HS-5 (cell line): Measurements from ENCODE around the gene JPH4.

ENCODE experiments used
- DNase-seq: peaks from one replicate; pipeline ENCODE4 v3.0.0-alpha.2; 2012; ENCODE audit warnings: low read depth

JPH4 gene

GRCh38 chr14:23562822-23563472, 15.6 kb downstream of the JPH4 start:
- no peak for DNase-seq

DNA sequence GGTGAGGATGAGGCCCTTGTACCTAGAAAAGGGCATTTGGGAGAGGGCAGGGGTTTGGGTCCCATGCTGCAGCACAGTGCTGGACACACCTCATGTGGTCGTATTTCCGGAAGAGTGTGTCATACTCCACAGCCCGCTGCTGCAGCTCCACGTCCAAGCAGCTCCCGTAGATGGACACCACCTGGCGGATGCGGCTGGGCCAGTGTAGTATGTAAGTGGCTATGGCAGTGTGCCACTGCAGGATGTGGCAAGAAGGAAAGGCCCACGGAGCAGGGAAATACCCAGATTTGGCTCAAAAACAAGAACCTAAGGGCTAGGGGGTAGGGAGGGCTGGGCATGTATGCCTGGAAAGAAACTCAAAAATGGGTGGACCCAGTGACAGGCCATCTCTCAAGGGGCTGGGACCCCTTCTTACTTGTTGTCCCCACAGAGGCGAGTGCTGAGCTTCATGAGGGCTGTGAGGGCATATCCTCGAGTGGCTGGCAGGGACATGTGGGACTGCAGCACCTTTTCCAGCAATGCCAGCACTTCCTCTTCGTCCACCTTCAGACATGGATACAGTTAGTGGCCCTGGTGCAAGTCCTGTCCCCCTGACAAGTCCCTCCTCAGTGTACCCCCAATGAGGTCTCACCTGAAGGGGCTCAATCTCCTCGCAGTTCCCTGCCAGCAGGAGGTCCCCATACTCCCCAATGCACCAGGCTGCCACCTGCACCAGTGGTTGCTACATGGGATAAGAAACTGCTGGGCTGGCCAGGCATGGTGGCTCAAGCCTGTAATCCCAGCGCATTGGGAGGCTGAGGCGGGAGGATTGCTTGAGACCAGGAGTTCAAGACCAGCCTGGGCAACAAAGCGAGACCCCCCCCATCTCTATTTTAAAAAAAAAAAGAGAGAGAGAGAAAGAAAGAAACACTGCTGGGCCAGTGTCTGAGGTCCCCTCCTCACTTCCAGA, 16.4 kb downstream of the JPH4 start:
- DNase-seq: no peak

DNA sequence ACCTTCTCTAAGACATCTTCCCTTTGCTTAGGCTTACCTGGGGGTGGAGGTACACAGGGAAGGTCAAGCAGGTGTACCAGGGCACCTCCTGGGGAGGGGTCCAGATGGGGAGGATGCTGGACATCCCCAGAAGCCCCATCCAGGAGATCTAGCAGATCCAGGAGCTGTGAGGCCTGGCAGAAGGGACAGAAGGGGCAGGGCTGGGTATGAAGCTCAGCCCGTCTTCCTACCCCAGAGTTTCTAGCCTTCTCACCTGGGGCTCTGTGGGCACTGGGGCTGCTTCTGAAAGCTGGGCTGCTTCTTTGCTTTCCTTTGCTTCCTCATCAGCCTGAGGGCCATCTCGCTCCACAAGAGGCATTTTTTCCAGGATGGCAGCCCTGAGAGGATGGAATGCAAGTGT, 17.3 kb downstream of the JPH4 start:
- DNase-seq: no peak

- DNase-seq: no peak
Measured at GRCh38 chr14:23559926-23560520, 18.6 kb downstream of the JPH4 start.

- DNase-seq: no peak
Measured at GRCh38 chr14:23559010-23559925, 19.3 kb downstream of the JPH4 start.

GRCh38 chr14:23558346-23559009, 20.1 kb downstream of the JPH4 start:
- no peak for DNase-seq

GRCh38 chr14:23557946-23558345, 20.6 kb downstream of the JPH4 start:
- no peak for DNase-seq

DNA sequence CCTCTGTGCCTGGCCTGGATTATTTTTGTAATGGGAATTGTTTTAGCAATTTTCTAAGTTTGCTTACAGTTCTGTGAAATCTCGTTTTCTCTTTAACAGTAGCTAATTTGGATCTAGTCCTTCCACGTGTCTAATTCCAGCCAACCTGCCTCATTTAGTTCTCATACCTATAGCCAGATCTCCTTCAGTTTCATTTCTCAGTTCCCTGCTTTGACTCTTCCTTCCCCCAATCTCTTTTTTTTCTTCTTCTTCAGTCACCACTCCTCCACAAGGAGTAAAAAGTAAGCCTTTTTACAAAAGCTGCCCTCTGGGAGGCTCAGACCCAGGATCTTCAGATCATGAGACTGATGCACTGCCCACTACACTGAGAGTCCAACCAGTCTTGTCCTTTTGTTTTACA, 21.1 kb downstream of the JPH4 start:
- no peak for DNase-seq

- no peak for DNase-seq
Measured at GRCh38 chr14:23556700-23557440, 21.7 kb downstream of the JPH4 start.

DNA sequence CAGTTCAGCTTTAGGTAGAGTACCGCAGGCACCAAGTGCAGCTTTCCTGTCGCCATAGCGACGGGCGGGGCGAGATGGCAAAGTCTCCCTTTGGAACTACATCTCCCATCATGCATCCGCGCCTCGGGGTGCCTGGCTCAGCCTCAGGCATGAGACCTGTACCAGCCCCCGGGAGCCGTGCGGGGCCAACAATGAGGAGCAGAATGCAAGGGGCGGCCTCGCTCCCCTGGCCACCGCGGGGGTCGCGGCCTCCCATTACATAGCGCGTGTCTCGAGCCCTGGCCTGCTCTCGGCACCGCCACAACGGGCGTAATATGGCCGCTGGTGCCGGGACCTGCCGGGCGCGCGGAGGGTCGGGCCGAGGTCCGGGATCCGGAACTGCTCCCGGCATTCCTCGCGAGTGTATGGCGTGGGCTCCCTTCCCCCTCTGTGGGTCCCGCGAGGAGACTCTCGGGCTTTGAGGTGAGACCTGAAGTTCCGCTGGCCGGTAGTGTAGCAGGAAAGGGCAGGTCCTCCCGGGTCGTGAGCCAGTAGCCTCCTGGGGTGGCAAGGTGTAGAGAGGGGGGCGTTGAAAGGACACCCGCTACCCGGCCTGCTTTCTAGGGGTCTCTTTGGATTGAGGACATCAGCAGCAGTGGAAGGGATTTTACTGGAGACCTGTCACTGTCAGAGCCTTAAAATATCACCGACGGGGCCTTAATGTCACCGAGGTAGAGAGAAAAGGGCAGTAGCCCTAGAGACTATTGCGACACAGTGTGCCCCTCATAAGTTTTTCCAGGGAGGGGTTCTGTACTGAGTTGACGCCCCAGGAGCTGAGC, 22.5 kb downstream of the JPH4 start, which contains the start of gene THTPA:
Gene THTPA, plus strand, starts transcription at position 390 of the 818 bp plus-strand sequence. CDS start 487 bp downstream, outside the sequence.
- peak; percentile 63 for DNase-seq

DNA sequence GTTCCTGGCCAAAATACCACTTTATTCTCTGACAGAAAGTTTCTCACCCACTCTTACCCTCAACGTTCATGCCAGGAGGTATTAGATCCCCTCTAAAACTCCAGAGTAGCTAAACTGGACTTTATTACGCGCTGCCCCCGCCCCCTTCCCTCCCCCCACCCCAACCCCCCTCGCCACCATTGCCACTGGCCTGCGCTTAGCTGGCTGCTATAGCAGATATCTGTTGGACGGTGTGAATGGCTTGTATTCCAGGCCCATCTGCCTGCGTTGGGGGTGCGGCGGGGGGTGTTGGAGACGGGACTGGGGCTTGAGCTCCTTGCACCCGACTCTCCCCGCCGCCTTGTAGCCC, 23.1 kb downstream of the JPH4 start:
- DNase-seq: no peak

DNA sequence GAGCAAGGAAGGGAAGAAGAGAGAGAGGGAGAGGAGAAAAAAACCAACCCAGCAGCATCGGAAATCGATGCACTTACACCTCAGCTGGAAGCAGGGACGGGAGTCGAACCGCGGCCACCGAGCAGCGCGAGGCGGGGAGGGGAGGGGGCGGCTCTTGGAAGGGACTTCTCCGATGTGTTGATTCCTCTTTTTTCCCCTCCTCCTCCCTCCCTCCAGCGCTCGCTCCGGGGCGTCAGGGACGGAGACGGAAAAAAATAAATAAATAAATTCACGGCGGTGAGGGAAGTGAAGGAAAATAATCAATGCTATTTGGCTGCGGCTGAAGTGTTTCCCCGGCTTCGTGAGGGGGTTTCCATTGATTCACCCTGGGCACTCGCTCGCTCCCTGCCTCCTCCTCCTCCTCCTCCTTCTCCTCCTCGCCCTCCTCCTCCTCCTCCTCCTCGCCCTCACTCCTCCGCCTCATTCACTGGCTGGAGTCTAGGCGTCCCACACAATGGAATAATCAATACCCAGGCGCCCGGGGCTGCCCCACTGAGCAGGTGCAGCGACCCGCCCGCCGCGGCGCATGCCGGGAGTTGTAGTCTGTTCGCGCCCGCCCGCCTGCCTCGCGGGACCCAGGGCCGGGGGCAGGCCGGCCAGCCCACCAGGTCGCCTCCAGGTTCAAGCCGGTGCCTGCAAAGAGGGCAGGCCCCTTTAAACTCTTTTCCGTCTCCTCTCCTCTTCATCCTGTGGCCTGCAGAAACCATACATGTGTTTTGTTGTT, 27.1 kb downstream of the JPH4 start, which contains the start of gene ZFHX2:
Gene ZFHX2, minus strand, starts transcription at position 500 of the 763 bp plus-strand sequence. CDS start 16,440 bp downstream, outside the sequence.
- peak; percentile 28 for DNase-seq

GRCh38 chr14:23550812-23551265, 27.8 kb downstream of the JPH4 start:
- DNase-seq: no peak

- no peak for DNase-seq
Measured at GRCh38 chr14:23550131-23550811, 28.3 kb downstream of the JPH4 start.

DNA sequence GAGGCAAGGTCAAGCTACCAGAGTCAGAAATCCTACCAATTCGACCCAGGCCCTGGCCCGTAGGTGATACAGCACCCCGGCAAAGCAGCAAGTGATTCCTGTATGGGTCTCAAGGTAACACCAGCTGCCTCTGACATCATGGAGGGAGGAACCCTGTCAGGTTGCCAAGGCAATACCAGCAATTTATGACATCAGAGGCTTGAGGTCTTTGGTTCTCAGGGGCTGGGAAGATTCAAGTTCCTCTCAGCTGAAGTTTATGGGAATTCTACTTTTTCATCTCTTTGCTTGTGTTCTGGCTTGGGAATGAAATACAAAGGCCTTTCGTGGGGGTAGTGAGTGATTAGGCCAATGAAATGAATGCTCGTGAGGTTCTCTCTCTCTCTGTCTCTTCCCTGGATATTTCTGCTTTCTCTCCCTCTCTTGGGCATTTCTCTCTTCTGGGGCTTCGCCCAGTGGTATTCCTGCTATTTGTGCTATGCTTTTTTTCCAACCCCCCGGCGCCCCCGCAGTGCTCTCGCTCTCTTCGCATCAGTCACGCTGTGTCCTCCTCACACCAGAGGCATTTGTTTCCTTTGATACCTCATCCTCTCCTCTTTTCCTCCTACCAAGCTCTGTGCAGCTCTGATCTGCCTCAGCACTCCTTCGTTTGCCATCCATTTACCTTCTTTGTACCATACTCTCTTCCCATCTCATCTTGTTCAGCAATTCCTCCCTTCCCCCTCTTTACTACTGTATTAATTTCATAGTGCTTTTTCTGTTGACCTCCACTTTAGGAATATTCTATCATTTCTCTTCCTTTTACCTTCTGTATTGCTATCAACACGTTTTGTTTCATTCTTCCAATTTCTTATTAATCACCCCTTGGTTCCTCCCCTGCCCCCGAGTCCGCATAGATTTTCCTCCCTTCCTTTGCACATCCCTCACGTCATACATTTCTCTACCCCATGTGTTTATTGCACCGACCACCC, 30.0 kb downstream of the JPH4 start:
- no peak for DNase-seq

DNA sequence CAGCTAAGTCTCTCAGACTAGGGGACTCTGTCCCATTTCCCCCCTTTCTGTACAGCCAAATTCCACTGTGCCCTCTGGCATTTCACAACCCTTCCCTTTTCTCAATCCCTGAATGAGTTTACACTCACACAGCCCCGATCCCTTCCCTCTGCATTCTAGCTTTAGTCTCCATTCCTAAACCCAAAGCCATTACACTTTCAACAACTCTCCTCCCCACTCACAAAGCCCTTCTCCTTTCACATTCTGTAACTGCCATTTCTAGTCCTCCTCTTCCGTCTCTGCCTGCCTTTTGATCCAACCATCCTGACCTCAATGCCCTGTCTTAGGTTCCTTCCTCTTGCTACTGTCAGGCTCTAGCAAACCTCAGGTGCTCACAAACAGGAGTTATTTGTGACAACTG, 30.7 kb downstream of the JPH4 start:
- DNase-seq: no peak
